NK-92 (cell line): ENCODE measurements around the gene ACHE.
"Not testable (repeated sequence)": the region's sequence is repeated elsewhere in the genome, so short reads cannot be mapped to it uniquely, and the experiment has no call there.

Source experiments
- DNase-seq: peaks from one replicate; lab custom pipeline; 2025; ENCODE audit not compliant: unreplicated experiment; lab: John Stamatoyannopoulos, UW

Gene ACHE

GRCh38 chr7:100895701-100895955, at the start of gene ACHE:
Gene ACHE, minus strand, starts transcription at chr7:100895888. Its CDS starts 1,656 bp downstream, at chr7:100894232.
- DNase-seq: no peak

DNA sequence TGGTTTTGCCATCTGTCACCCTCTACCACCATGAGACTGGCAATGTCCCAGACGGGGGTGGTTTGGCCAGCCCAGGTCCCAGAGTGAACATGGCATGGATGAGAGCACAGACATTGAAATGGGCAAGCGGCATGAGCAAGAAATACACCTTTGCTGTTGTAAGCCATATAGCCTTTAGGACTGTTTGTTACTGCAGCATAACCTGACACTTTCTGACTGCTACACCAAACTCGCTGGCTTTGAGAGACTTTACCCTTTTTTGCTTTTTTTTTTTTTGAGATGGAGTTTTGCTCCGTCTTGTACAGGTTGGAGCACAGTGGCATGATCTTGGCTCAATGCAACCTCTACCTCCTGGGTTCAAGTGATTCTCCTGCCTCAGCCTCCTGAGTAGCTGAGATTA, 48.5 kb upstream of the ACHE start:
- no peak for DNase-seq

- DNase-seq: no peak
Measured at GRCh38 chr7:100943693-100944092, 48.0 kb upstream of the ACHE start.

GRCh38 chr7:100942045-100942774, 46.5 kb upstream of the ACHE start:
- no peak for DNase-seq

DNA sequence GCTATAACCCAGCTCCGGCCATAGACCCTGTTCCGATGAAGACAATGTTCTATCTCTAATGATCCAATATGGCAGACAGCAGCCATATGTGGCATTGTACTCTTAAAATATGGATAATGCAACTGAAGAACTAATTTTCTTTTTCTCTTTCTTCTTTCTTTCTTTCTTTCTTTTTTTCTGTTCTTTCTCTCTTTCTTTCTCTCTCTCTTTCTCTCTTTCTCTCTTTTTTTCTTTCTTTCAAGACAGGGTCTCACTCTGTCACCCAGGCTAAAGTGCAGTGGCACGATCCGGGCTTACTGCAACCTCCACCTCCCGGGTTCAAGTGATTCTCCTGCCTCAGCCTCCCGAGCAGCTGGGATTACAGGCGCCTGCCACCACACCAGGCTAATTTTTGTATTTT, 40.5 kb upstream of the ACHE start:
- DNase-seq: not testable (repeated sequence)

DNA sequence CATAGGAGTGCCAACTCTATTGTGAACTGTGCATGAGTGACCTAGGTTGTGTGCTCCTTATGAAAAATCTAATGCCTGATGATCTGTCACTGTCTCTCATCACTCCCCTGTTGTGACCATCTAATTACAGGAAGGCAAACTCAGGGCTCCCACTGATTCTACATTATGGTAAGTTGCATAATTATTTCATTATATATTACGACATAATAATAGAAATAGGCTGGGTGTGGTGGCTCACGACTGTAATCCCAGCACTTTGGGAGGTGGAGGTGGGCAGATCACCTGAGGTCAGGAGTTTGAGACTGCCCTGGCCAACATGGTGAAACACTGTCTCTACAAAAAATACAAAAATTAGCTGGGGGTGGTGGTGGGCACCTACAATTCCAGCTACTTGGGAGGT, 39.7 kb upstream of the ACHE start:
- not testable (repeated sequence) for DNase-seq

GRCh38 chr7:100933734-100934133, 38.0 kb upstream of the ACHE start:
- no peak for DNase-seq

- no peak for DNase-seq
Measured at GRCh38 chr7:100929808-100930174, 34.1 kb upstream of the ACHE start.

DNA sequence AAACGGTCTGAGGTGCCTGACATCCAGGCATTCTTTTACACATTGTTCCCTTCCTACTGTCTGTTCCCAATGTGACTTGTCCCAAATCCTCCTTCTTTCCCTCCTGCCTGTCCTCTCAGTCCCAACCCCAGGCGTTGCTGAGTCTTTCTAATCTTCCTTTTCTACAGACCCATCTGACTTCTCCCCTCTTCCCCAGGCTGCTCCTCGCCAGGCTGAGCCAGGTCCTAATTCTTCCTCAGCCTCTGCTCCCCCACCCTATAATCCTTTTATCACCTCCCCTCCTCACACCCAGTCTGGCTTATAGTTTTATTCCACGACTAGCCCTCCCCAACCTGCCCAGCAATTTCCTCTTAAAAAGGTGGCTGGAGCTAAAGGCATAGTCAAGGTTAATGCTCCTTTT, 27.9 kb upstream of the ACHE start:
- not testable (repeated sequence) for DNase-seq

GRCh38 chr7:100921039-100921438, 25.4 kb upstream of the ACHE start:
- no peak for DNase-seq

DNA sequence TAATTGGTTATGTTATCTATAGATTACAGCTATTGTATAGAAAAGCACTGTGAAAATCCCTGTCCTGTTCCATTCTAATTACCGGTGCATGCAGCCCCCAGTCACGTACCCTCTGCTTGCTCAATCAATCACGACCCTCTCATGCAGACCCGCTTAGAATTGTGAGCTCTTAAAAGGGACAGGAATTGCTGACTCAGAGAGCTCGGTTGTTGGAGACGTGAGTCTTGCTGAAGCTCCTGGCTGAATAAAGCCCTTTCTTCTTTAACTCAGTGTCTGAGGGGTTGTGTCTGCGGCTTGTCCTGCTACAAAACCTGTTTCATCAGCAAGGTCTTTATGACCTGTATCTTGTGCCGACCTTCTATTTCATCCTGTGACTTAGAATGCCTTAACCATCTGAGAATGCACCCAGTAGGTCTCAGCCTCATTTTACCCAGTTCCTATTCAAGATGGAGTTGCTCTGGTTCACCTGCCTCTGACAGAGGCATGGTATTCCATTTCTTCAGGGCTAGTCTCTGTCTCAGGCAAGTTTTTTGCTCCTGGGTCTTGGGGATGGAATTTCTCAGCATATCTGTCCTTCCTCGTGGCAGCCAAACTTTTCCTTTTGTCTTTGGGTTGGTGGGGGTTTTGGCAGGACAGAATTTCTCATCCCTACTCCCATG, 24.2 kb upstream of the ACHE start:
- DNase-seq: not testable (repeated sequence)

- DNase-seq: not testable (repeated sequence)
Measured at GRCh38 chr7:100919335-100919734, 23.6 kb upstream of the ACHE start.

DNA sequence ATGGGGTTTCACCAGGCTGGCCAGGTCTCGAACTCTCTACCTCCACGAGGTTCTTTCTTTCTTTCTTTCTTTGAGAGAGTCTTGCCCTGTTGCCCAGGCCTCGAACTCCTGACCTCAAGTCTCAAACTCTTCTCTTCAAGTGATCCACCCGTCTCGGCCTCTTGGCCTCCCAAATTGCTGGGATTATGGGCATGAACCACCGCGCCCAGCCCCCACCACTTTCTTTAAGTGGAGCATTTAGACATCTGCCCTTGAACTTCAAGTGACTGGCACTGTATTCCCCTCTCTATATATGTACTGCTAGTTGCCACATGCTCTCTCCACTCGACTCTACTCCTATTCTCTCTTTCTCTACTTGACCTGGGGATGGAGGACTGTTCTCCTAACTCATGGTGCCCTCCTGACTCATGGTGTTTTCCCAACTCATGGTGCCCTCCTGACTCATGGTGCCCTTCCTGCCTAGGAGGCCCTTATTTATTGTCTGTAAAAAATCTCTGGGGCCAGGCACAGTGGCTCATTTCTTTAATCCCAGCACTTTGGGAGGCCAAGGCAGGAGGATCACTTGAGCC, 19.3 kb upstream of the ACHE start:
- DNase-seq: no peak

DNA sequence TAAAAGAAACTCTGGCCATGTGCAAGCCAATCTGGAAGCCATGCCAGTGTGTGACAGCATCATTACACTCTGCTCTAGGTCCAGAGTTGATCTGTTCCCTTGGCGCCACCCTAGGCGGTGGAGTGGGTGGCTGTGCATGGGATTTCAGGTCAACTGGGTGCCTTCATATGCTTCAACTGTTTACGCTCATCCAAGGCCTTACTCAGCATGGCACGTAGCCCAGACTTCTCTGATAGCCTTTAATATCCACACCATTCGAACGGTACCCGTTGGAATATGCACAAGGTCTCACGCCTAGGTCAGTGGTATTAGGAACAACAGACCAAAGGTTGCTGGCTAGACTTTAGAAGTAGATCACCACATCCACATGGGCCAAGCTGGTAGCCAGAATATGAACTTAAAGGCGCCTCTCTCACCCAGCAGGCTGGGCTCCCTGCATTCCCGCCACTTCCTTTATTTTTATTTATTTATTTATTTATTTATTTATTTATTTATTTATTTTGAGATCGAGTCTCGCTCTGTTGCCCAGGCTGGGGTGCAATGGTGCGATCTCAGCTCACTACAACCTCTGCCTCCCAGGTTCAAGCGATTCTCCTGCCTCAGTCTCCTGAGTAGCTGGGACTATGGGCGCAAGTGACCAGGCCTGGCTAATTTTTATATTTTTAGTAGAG, 18.7 kb upstream of the ACHE start:
- no peak for DNase-seq

GRCh38 chr7:100911484-100911883, 15.8 kb upstream of the ACHE start:
- no peak for DNase-seq

GRCh38 chr7:100910443-100910842, 14.8 kb upstream of the ACHE start:
- DNase-seq: not testable (repeated sequence)

GRCh38 chr7:100908512-100908911, 12.8 kb upstream of the ACHE start:
- DNase-seq: no peak

GRCh38 chr7:100902638-100903037, 7.0 kb upstream of the ACHE start:
- no peak for DNase-seq

DNA sequence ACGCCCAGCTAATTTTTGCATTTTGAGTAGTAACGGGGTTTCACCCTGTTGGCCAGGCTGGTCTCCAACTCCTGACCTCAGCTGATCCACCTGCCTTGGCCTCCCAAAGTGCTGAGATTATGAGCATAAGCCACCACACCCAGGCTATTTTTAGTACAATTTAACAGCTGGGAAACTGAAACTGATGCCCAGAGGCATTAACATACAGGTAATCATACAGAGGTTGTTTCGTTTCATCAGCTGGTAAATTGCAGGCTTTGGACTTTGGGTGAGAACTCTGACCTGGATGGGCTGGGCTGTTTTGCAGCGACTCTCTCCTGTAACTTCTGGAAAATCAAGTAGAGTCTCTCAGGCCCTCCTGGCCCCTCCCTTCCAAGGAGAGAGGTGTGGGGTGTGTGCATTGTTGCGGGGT, 6.2 kb upstream of the ACHE start:
- DNase-seq: no peak

- DNase-seq: no peak
Measured at GRCh38 chr7:100900978-100901377, 5.3 kb upstream of the ACHE start.

DNA sequence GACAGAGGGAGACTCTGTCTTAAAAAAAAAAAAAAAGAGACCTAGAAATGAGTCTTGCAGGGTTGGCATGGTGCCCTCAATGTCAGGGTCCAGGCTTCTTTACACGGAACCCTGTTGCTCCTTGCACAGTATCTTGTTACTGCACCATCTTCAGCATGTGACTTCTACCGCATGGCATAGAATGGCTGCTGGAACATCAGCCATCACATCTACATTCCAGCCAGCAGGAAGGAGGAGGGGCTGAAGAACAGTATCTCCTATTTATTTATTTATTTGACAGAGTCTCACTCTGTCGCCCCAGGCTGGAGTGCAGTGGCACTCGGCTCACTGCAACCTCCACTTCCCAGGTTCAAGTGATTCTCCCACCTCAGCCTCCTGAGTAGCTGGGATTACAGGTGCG, 3.7 kb upstream of the ACHE start:
- DNase-seq: no peak

- no peak for DNase-seq
Measured at GRCh38 chr7:100897772-100898454, 2.2 kb upstream of the ACHE start.
